Vagina (tissue), 2 donors: Measurements from ENCODE around the gene BARD1.

Experiments
- CTCF ChIP-seq, 3 experiments: fragments of 450-650 bp in 2 of 3; fragments of 200-600 bp in 1 of 3; sonication (generic) in 1 of 3; IDR thresholded peaks; one replicate each; pipeline ENCODE4 v1.5.1; 2017 to 2019; ENCODE audit warnings: antibody characterized with exemption in 3 of 3, mild to moderate bottlenecking in 2 of 3, moderate library complexity in 2 of 3
- POLR2A ChIP-seq, 2 donors: fragments of 450-650 bp; IDR thresholded peaks; one replicate each; pipeline ENCODE4 v1.6.1; 2017; ENCODE audit warnings: antibody characterized with exemption in 2 of 2, mild to moderate bottlenecking in 2 of 2, moderate library complexity in 2 of 2
- POLR2AphosphoS5 ChIP-seq, 2 donors: sonication (generic); formaldehyde crosslinking; IDR thresholded peaks; one replicate each; pipeline ENCODE4 v1.9.0; 2017; ENCODE audit warnings: antibody characterized with exemption in 2 of 2, mild to moderate bottlenecking in 2 of 2, low read depth in 1 of 2; ENCODE audit not compliant: insufficient read depth in 1 of 2

- no peak for TF ChIP-seq CTCF (IDR thresholded peaks at IDR 0.05)
- no peak for TF ChIP-seq POLR2AphosphoS5 (IDR thresholded peaks at IDR 0.05; ENCODE audit: insufficient read depth in 1 of 2, low read depth in 1 of 2)
- no peak for TF ChIP-seq POLR2A (IDR thresholded peaks at IDR 0.05)
Observed at GRCh38 chr2:214772443-214773015, 37.0 kb downstream of the BARD1 start.
